Naive B cell (primary cell): Measurements from ENCODE around the gene F2R. TPM values are rescaled to one million over a fixed set of nuclear protein-coding genes. Genes with fewer than 3 reads are reported as not detected.

Experiments used
- ATAC-seq, 2 donors: fragments of 150-1000 bp; cut with Tn5 transposase; 2 replicates each; pipeline ENCODE4 v1.10.0; 2021; ENCODE audit warnings: low read depth in 2 of 2, mild to moderate bottlenecking in 2 of 2, moderate library complexity in 2 of 2
- DNase-seq: peaks from one replicate; pipeline ENCODE4 v3.0.0; 2022
- H3K27ac Mint-ChIP-seq, 6 donors: one replicate each; pipeline ENCODE4 v1.8.0; 2020 to 2022; ENCODE audit warnings: mild to moderate bottlenecking in 6 of 6, mixed read lengths in 6 of 6, moderate library complexity in 5 of 6, inconsistent platforms in 2 of 6
- H3K27me3 Mint-ChIP-seq, 3 donors: one replicate each; pipeline ENCODE4 v1.8.0; 2021 to 2022; ENCODE audit warnings: mixed read lengths in 3 of 3, mild to moderate bottlenecking in 1 of 3
- H3K36me3 Mint-ChIP-seq, 2 donors: one replicate each; pipeline ENCODE4 v1.8.0; 2020 to 2022; ENCODE audit warnings: mixed read lengths in 2 of 2, inconsistent platforms in 1 of 2, mild to moderate bottlenecking in 1 of 2
- H3K4me1 Mint-ChIP-seq, 3 donors: one replicate each; pipeline ENCODE4 v1.8.0; 2020 to 2022; ENCODE audit warnings: mixed read lengths in 3 of 3, inconsistent platforms in 1 of 3, mild to moderate bottlenecking in 1 of 3, moderate library complexity in 1 of 3
- H3K4me3 Mint-ChIP-seq, 8 donors: one replicate each; pipeline ENCODE4 v1.8.0; 2020 to 2022; ENCODE audit warnings: mild to moderate bottlenecking in 8 of 8, mixed read lengths in 8 of 8, moderate library complexity in 8 of 8, inconsistent platforms in 2 of 8
- H3K9me3 Mint-ChIP-seq, 7 donors: one replicate each; pipeline ENCODE4 v1.8.0; 2020 to 2022; ENCODE audit warnings: mixed read lengths in 7 of 7, mild to moderate bottlenecking in 5 of 7, inconsistent platforms in 2 of 7, moderate library complexity in 1 of 7
- polyA plus RNA-seq, 6 donors: library from polyadenylated mRNA; unstranded; fragments of 300-500 nt; fragmentation: Illumina TruSeq; gene quantifications; one replicate each; pipeline ENCODE4 v1.2.3, GENCODE V29; 2021; ENCODE audit warnings: low read depth in 6 of 6

Gene F2R
- polyA plus RNA-seq, 6 donors from 2014 or later = 0.08 to 0.61 (median 0.27) TPM; not detected in 1

DNA sequence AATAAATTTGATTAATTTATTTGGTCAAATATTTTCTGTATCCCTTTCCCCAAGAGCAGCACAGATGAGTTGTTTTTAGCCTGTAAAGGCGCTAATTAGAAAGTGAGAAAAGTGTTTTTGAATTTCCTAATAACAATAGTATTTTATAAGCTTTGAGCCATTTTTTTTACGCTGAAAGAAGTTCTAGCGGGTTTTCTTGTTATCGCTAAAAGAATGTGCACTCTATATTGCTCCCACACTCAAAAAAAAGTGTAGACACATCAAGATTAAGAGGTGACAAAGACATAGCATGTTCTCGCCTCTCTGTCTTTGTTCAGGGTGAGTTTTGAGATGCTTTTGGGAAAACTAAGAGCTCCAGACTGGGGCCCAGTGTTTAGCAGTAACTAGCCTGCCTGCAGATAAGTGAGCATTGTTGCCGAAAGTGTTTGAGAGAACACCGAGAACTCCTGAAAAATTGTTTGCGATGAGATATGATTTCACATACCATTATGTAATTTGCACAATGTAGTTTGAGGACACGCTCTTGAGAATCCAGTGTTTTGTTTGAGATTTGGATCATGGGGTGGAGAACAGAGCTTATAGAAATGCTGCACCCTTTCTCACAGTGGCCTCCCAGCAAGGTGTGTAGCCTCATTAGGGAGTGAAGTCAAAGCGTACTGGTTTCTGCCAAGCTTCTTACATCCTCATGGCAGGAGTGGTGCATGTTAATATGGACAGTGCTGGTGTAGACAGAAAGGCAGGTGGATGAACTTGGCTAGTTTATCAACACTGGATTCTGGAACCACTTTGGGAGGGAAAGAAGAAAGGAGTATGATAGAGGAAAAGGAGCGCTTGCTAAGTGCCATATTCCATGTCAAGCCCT is 1.5 kb downstream of the F2R start:
- ATAC-seq (no peak), DNase-seq (no peak)
- Mint-ChIP-seq H3K4me1 (peaks cover 22 to 40% (median 33%) of the 10 kb centered on the region in 3 donors), H3K27me3 (peaks cover 42 to 53% (median 49%) of the 10 kb centered on the region in 3 donors), H3K27ac (no peak overlapping the region), H3K4me3 (peak overlapping the region in 6 of 8 donors; percentile 54 to 90 (median 83)), H3K36me3 (no peaks in the 10 kb centered on the region), H3K9me3 (peaks cover 0 to 4% (median 0%) of the 10 kb centered on the region in 7 donors)

DNA sequence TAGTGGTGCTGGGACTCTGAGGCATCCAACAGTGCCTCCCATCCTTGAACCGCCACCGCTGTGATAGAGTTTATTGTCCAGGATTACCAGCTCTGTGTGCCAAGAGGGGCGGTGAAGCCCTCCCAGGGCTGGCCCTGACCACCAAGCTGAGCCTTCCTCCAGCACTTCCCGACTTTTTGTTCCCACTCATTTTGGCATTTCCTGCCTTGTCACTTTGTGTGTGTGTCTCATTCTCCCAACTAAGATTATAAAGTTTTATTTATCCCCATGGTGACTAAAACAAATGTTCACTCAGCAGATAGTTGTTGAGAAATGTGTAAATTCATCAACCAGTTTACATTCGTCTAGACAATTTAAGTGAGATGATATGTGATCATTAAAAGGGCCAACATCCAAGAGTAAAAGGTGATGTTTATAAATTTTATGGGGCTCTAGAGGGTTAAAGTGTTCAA is 2.5 kb downstream of the F2R start:
- peak overlapping the region in 1 of 8 donors; percentile 39 for H3K4me3 Mint-ChIP-seq
- H3K27ac Mint-ChIP-seq = no peak overlapping the region
- no peak for ATAC-seq

DNA sequence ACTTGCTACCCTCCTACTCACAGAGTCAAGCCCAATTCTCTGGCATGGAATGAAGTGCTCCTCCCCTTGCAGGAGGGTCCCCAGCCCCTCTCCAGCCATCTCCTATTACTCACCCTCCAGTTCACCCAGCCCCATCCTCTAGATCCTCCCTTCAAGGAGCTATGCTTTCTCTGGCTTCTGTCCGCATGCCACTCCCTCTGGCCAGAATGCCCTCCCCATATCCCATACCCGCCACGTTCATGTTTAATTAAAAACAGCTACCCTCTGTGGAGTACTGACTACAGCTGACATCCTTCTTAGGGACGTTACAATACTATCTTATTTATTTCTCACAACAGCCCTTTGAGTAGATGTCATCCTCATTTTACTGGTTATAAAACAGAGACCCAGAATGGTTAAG is 3.0 kb downstream of the F2R start:
- ATAC-seq (no peak), DNase-seq (no peak)
- Mint-ChIP-seq H3K27ac (no peak overlapping the region), H3K9me3 (peaks cover 0 to under 1% (median 0%) of the 10 kb centered on the region in 7 donors), H3K27me3 (peaks cover 40 to 49% (median 49%) of the 10 kb centered on the region in 3 donors), H3K36me3 (no peaks in the 10 kb centered on the region), H3K4me3 (peak overlapping the region in 2 of 8 donors; percentile 17 to 27), H3K4me1 (peaks cover 20 to 36% (median 28%) of the 10 kb centered on the region in 3 donors)

More for the DNA sequence above, 2.5 kb downstream of the F2R start:
- H3K36me3 Mint-ChIP-seq = no peaks in the 10 kb centered on the region
- peaks cover 22 to 40% (median 33%) of the 10 kb centered on the region in 3 donors for H3K4me1 Mint-ChIP-seq
- DNase-seq = no peak
- peaks cover 42 to 53% (median 49%) of the 10 kb centered on the region in 3 donors for H3K27me3 Mint-ChIP-seq
- H3K9me3 Mint-ChIP-seq = peaks cover 0 to 4% (median 0%) of the 10 kb centered on the region in 7 donors

DNA sequence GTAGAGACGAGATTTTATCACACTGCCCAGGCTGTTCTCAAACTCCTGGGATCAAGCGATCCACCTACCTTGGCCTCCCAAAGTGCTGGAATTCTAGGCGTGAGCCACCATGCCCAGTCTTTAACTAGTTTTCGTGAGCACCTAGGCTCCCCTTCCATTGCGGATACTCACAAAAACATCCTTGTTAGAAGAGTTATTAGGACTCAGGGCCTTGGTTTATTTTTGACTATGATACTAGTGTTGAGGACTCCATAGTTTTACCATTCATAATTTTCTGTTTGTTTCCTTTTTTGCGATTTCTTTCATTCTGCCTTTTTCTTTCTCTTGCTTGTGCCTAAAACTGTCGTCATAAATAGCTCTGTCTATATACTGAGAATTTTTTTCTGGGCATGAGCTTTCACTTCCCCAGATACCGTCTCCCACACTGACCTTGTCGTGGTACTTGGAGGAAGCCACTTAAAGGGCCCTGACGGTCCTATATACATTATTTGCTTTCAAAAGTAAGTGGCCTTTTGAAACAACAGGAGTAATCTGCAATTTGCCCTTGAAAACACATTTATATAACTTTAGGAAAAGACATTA is 5.2 kb downstream of the F2R start:
- no peak for DNase-seq
- Mint-ChIP-seq H3K4me3 (no peak overlapping the region), H3K36me3 (no peaks in the 10 kb centered on the region), H3K4me1 (peaks cover 12 to 16% (median 15%) of the 10 kb centered on the region in 3 donors), H3K27ac (peak overlapping the region in 2 of 6 donors; percentile 8 to 48), H3K27me3 (peaks cover 30 to 33% (median 32%) of the 10 kb centered on the region in 3 donors), H3K9me3 (no peaks in the 10 kb centered on the region)
- ATAC-seq = peak; percentile 54 to 72

DNA sequence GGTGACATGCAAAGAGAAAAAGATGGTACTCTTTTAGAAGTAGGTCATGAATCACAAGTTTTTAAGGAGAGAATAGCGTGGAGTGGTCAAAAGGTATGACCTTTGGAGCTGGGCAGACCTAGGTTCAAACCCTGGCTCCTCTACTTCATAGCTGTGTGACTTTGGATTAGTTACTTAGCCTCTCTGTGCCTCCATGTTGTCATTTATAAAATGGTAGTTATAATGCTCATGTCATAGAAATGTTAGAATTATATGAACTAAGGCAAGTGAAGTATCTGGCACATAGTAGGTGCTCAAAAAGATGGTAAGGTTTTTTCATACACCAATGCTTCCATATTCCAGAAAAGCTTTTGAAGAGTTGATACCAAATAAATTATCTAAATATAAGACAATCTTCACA is 7.3 kb downstream of the F2R start:
- ATAC-seq = no peak
- no peaks in the 10 kb centered on the region for H3K36me3 Mint-ChIP-seq
- peaks cover 9 to 12% (median 10%) of the 10 kb centered on the region in 3 donors for H3K27me3 Mint-ChIP-seq
- H3K9me3 Mint-ChIP-seq = peaks cover 0 to 10% (median 2%) of the 10 kb centered on the region in 7 donors
- no peak for DNase-seq
- no peak overlapping the region for H3K4me3 Mint-ChIP-seq
- no peak overlapping the region for H3K27ac Mint-ChIP-seq
- peaks cover 5 to 6% (median 5%) of the 10 kb centered on the region in 3 donors for H3K4me1 Mint-ChIP-seq

DNA sequence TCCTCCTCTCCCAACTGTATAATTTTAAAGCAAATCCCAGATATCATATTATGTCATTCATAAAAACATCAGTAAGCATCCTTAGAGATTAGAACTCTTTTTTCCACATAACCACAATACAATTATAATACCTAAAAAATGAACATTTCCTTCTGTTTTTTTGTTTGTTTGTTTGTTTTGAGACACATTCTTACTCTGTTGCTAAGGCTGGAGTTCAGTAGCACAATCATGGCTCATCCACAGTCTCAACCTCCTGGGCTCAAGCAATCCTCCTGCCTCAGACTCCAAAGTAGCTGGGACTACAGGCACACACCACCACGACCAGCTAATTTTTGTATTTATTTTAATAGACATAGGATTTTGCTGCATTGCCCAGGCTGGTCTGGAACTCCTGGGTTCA is 8.0 kb downstream of the F2R start:
- peaks cover 5 to 6% (median 5%) of the 10 kb centered on the region in 3 donors for H3K4me1 Mint-ChIP-seq

DNA sequence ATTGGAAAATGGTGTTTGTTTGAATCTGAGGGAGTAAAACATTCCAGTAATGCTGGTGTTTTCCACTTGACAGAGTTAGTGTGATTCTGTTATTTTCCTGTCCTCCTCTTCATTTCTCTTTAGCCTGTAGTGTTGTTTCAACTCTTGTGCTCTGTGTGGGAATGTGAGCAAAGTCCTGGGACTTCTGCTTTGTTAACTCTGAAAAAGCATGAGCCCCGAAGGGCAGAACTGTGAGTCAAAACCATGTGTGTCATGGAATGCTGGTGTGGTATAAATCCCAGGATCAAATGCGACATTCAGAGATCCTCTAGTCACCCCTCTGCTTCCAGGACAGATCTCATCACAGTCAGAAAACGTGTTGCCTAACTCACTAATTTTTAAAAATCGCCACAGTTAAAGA is 8.9 kb downstream of the F2R start:
- DNase-seq = no peak
- Mint-ChIP-seq H3K36me3 (peaks cover 9% of the 10 kb centered on the region in 2 donors), H3K27ac (no peak overlapping the region), H3K9me3 (peaks cover 8 to 23% (median 14%) of the 10 kb centered on the region in 7 donors), H3K4me1 (peaks cover 5 to 6% (median 5%) of the 10 kb centered on the region in 3 donors), H3K4me3 (no peak overlapping the region), H3K27me3 (peaks cover 0 to under 1% (median 0%) of the 10 kb centered on the region in 3 donors)
- ATAC-seq = no peak

More for the DNA sequence above, 8.0 kb downstream of the F2R start:
- no peaks in the 10 kb centered on the region for H3K36me3 Mint-ChIP-seq
- no peak overlapping the region for H3K4me3 Mint-ChIP-seq
- H3K9me3 Mint-ChIP-seq = peaks cover 0 to 13% (median 4%) of the 10 kb centered on the region in 7 donors
- peaks cover 3 to 7% (median 4%) of the 10 kb centered on the region in 3 donors for H3K27me3 Mint-ChIP-seq
- DNase-seq (no peak), ATAC-seq (no peak)
- peak overlapping the region in 1 of 6 donors; percentile 19 for H3K27ac Mint-ChIP-seq

DNA sequence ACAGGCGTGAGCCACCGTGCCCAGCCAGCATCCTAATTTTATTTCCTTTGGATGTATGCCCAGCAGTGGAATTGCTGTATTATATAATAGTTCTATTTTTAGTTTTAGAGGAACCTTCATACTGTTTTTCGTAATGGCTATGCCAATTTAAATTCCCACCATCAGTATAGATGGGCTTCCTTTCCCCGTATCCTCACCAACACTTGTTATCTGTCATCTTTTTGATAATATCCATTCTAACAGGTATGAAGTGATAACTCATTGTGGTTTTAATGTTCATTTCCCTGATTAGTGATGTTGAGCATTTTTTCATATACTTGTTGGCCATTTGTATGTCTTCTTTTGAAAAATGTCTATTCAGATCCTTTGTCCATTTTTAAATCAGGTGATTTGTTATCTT is 13.0 kb downstream of the F2R start:
- Mint-ChIP-seq H3K36me3 (peaks cover 19 to 20% of the 10 kb centered on the region in 2 donors), H3K27ac (no peak overlapping the region), H3K4me3 (no peak overlapping the region), H3K27me3 (peaks cover 0 to 14% (median 4%) of the 10 kb centered on the region in 3 donors), H3K4me1 (no peaks in the 10 kb centered on the region), H3K9me3 (peaks cover 17 to 36% (median 23%) of the 10 kb centered on the region in 7 donors)
- no peak for DNase-seq
- no peak for ATAC-seq

DNA sequence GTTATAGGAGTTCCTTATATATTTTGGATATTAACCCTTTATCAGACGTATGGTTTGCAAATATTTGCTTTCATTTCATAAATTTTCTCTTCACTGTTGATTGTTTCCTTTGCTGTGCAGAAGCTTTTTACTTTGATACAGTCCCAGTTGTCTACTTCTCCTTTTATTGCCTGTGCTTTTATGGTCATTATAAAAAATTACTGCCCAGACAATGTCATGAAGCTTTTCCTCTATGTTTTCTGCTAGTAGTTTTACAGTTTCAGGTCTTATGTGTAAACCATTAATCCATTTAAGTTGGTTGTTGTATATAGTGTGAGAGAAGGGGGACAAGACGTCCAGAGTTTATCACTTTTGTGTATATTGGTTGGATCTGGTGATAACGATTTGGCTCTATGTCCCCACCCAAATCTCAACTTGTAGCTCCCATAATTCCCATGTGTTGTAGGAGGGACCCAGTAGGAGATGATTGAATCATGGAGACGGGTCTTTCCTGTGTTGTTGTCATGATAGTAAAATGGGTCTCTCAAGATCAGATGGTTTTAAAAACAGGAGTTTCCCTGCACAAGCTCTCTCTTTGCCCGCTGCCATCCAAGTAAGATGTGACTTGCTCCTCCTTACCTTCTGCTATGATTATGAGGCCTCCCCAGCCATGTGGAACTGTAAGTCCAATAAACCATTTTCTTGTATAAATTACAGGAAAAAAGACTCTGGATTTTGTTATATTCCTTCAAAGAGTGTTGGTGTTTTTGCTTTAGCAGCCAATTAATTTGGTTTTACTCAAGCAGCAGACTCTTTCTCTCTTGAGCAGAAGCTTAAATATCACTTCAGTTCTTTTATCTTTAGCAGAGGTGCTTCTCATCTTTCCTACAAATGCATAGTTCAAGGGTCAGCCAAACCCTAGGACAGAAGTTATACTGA is 13.7 kb downstream of the F2R start:
- ATAC-seq = no peak
- H3K9me3 Mint-ChIP-seq = peaks cover 17 to 36% (median 23%) of the 10 kb centered on the region in 7 donors
- H3K4me1 Mint-ChIP-seq = no peaks in the 10 kb centered on the region
- H3K27ac Mint-ChIP-seq = no peak overlapping the region
- peaks cover 0 to 14% (median 4%) of the 10 kb centered on the region in 3 donors for H3K27me3 Mint-ChIP-seq
- no peak for DNase-seq
- peaks cover 19 to 20% of the 10 kb centered on the region in 2 donors for H3K36me3 Mint-ChIP-seq
- no peak overlapping the region for H3K4me3 Mint-ChIP-seq

DNA sequence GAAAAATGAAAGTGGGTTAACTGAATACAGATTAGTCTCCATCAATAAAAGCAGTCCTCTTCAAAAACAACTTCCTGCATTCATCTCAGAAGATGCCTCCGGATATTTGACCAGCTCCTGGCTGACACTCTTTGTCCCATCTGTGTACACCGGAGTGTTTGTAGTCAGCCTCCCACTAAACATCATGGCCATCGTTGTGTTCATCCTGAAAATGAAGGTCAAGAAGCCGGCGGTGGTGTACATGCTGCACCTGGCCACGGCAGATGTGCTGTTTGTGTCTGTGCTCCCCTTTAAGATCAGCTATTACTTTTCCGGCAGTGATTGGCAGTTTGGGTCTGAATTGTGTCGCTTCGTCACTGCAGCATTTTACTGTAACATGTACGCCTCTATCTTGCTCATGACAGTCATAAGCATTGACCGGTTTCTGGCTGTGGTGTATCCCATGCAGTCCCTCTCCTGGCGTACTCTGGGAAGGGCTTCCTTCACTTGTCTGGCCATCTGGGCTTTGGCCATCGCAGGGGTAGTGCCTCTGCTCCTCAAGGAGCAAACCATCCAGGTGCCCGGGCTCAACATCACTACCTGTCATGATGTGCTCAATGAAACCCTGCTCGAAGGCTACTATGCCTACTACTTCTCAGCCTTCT is 16.6 kb downstream of the F2R start:
- Mint-ChIP-seq H3K4me3 (peak overlapping the region in 1 of 8 donors; percentile 65), H3K36me3 (peaks cover 19 to 20% of the 10 kb centered on the region in 2 donors), H3K27ac (peak overlapping the region in 2 of 6 donors; percentile 10 to 26), H3K27me3 (peaks cover 0 to 14% (median 4%) of the 10 kb centered on the region in 3 donors), H3K9me3 (peaks cover 16 to 30% (median 23%) of the 10 kb centered on the region in 7 donors), H3K4me1 (no peaks in the 10 kb centered on the region)
- no peak for ATAC-seq
- DNase-seq = no peak

DNA sequence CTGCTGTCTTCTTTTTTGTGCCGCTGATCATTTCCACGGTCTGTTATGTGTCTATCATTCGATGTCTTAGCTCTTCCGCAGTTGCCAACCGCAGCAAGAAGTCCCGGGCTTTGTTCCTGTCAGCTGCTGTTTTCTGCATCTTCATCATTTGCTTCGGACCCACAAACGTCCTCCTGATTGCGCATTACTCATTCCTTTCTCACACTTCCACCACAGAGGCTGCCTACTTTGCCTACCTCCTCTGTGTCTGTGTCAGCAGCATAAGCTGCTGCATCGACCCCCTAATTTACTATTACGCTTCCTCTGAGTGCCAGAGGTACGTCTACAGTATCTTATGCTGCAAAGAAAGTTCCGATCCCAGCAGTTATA is 17.1 kb downstream of the F2R start:
- Mint-ChIP-seq H3K9me3 (peaks cover 16 to 28% (median 21%) of the 10 kb centered on the region in 7 donors), H3K27ac (peak overlapping the region in 1 of 6 donors; percentile 10), H3K4me1 (no peaks in the 10 kb centered on the region), H3K27me3 (peaks cover 0 to 14% (median 4%) of the 10 kb centered on the region in 3 donors), H3K4me3 (peak overlapping the region in 1 of 8 donors; percentile 12), H3K36me3 (peaks cover 19 to 20% of the 10 kb centered on the region in 2 donors)
- peak in 1 of 2 donors; percentile 14 for ATAC-seq
- no peak for DNase-seq
